ENCODE results near the gene NPVF.

GRCh38 chr7:25250386-25250785 is 22.1 kb upstream of the NPVF start:
- TF ChIP-seq, protein P1, sequence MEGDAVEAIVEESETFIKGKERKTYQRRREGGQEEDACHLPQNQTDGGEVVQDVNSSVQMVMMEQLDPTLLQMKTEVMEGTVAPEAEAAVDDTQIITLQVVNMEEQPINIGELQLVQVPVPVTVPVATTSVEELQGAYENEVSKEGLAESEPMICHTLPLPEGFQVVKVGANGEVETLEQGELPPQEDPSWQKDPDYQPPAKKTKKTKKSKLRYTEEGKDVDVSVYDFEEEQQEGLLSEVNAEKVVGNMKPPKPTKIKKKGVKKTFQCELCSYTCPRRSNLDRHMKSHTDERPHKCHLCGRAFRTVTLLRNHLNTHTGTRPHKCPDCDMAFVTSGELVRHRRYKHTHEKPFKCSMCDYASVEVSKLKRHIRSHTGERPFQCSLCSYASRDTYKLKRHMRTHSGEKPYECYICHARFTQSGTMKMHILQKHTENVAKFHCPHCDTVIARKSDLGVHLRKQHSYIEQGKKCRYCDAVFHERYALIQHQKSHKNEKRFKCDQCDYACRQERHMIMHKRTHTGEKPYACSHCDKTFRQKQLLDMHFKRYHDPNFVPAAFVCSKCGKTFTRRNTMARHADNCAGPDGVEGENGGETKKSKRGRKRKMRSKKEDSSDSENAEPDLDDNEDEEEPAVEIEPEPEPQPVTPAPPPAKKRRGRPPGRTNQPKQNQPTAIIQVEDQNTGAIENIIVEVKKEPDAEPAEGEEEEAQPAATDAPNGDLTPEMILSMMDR (conservative IDR thresholded peaks at IDR 0.05; ENCODE audit: low read depth, low read length) = no peak
- TF ChIP-seq EZH2 (IDR thresholded peaks at IDR 0.05; ENCODE audit: low read length, unreplicated experiment) (no peak), EZH2phosphoT487 (IDR thresholded peaks at IDR 0.05; ENCODE audit: borderline replicate concordance, low read length) (no peak)
